Neural cell (in vitro differentiated cells): ENCODE data around the gene MGAT5. TPM values are rescaled to one million over a fixed set of nuclear protein-coding genes. Genes with fewer than 3 reads are reported as not detected.

Experiments
- H2AFZ ChIP-seq: fragments of 200-600, 300-800 bp; sonication (generic), shearing (Covaris generic); 2 replicates; pipeline ENCODE4 v1.6.0; 2014; ENCODE audit warnings: low read depth, mild to moderate bottlenecking, antibody characterized with exemption, low read length, moderate library complexity
- H3F3A ChIP-seq: fragments of 200-600 bp; shearing (Covaris generic); 2 replicates; pipeline ENCODE4 v1.6.1; 2016; ENCODE audit warnings: mild to moderate bottlenecking, moderate library complexity, mixed read lengths, antibody characterized with exemption, low read length; ENCODE audit not compliant: insufficient read depth, poor library complexity, severe bottlenecking
- H3K27ac ChIP-seq: fragments of 200-600, 300-800 bp; sonication (generic), shearing (Covaris generic); 2 replicates; pipeline ENCODE4 v1.5.1; 2014; ENCODE audit warnings: mild to moderate bottlenecking, low read length, moderate library complexity
- H3K27me3 ChIP-seq: fragments of 300-800, 200-600 bp; sonication (generic), shearing (Covaris generic); 2 replicates; pipeline ENCODE4 v1.6.0; 2014; ENCODE audit warnings: mild to moderate bottlenecking, low read depth, low read length, moderate library complexity; ENCODE audit not compliant: insufficient read depth
- H3K36me3 ChIP-seq: fragments of 300-800, 200-600 bp; sonication (generic), shearing (Covaris generic); 2 replicates; pipeline ENCODE4 v1.5.1; 2014; ENCODE audit warnings: mild to moderate bottlenecking, antibody characterized with exemption, low read length, moderate library complexity; ENCODE audit not compliant: insufficient read depth
- H3K4me2 ChIP-seq: fragments of 300-800, 200-600 bp; sonication (generic), shearing (Covaris generic); 2 replicates; pipeline ENCODE4 v1.6.0; 2014; ENCODE audit warnings: mild to moderate bottlenecking, low read length
- H3K4me3 ChIP-seq: fragments of 300-800, 200-600 bp; sonication (generic), shearing (Covaris generic); 2 replicates; pipeline ENCODE4 v1.5.1; 2014; ENCODE audit warnings: mild to moderate bottlenecking, low read length, moderate library complexity
- H3K79me2 ChIP-seq: fragments of 200-600 bp; shearing (Covaris generic); replicated peaks from 2 replicates; pipeline ENCODE4 v1.6.0; 2014; ENCODE audit warnings: mild to moderate bottlenecking, low read length, moderate library complexity; ENCODE audit not compliant: insufficient read depth
- H3K9ac ChIP-seq: fragments of 300-800, 200-600 bp; sonication (generic), shearing (Covaris generic); 2 replicates; pipeline ENCODE4 v1.6.1; 2016; ENCODE audit warnings: mild to moderate bottlenecking, low read length, mixed read lengths
- H3K9me2 ChIP-seq: fragments of 200-600 bp; shearing (Covaris generic); 2 replicates; pipeline ENCODE4 v1.6.1; 2016; ENCODE audit warnings: mild to moderate bottlenecking, low read length, mixed read lengths; ENCODE audit not compliant: insufficient read depth
- H3K9me3 ChIP-seq: fragments of 200-600, 300-800 bp; sonication (generic), shearing (Covaris generic); 2 replicates; pipeline ENCODE4 v1.6.1; 2016; ENCODE audit warnings: mild to moderate bottlenecking, mixed run types, low read length, moderate library complexity, mixed read lengths
- H4K20me1 ChIP-seq: fragments of 200-600 bp; shearing (Covaris generic); 2 replicates; pipeline ENCODE4 v1.6.1; 2016; ENCODE audit warnings: mild to moderate bottlenecking, mixed run types; ENCODE audit not compliant: insufficient read depth
- EP300 ChIP-seq: fragments of 450-650 bp; conservative IDR thresholded peaks from 2 replicates; pipeline ENCODE4 v1.6.1; 2014; ENCODE audit warnings: antibody characterized with exemption, mild to moderate bottlenecking, moderate library complexity; ENCODE audit not compliant: poor library complexity, severe bottlenecking
- EZH2 ChIP-seq: fragments of 200-600, 300-800 bp; shearing (Covaris generic), sonication (generic); IDR thresholded peaks from 2 replicates; pipeline ENCODE4 v1.6.1; 2014; ENCODE audit warnings: antibody characterized with exemption, low read length, borderline replicate concordance, mild to moderate bottlenecking; ENCODE audit not compliant: insufficient read depth, poor library complexity, severe bottlenecking
- MXI1 ChIP-seq: fragments of 450-650 bp; conservative IDR thresholded peaks from 2 replicates; pipeline ENCODE4 v1.6.1; 2014; ENCODE audit warnings: antibody characterized with exemption, mild to moderate bottlenecking; ENCODE audit not compliant: poor library complexity, severe bottlenecking
- POLR2AphosphoS5 ChIP-seq: IDR thresholded peaks from 2 replicates; pipeline ENCODE4 v1.6.1; 2012
- RAD21 ChIP-seq: fragments of 450-650 bp; conservative IDR thresholded peaks from 2 replicates; pipeline ENCODE4 v1.6.1; 2014; ENCODE audit warnings: antibody characterized with exemption, mild to moderate bottlenecking, moderate library complexity
- REST ChIP-seq: IDR thresholded peaks from 2 replicates; pipeline ENCODE4 v1.6.1; 2012; ENCODE audit warnings: borderline replicate concordance
- SMC3 ChIP-seq: fragments of 450-650 bp; conservative IDR thresholded peaks from 2 replicates; pipeline ENCODE4 v1.6.1; 2014; ENCODE audit warnings: antibody characterized with exemption, mild to moderate bottlenecking, moderate library complexity; ENCODE audit not compliant: poor library complexity
- TAF1 ChIP-seq: IDR thresholded peaks from 2 replicates; pipeline ENCODE4 v1.6.1; 2012; ENCODE audit warnings: low read depth
- polyA plus RNA-seq: library from polyadenylated mRNA; depleted of rRNA; stranded (reverse); fragments of >200 nt; gene quantifications from 2 replicates; pipeline ENCODE4 v1.2.3, GENCODE V29; 2014
- TF ChIP-seq, protein P1 (sequence below): fragments of 450-650 bp; IDR thresholded peaks from 2 replicates; pipeline ENCODE4 v1.5.1; 2014; ENCODE audit warnings: antibody characterized with exemption, mild to moderate bottlenecking, moderate library complexity; ENCODE audit not compliant: poor library complexity, severe bottlenecking

MGAT5 gene
- polyA plus RNA-seq, 1 donor from 2014 or later: 40.9 TPM

GRCh38 chr2:134249755-134250154 is 4.1 kb upstream of the MGAT5 start:
- no peaks in the 10 kb centered on the region for H3K9me2 ChIP-seq
- no peaks in the 10 kb centered on the region for H3K9me3 ChIP-seq
- H3F3A ChIP-seq: no peaks in the 10 kb centered on the region
- no peak overlapping the region for H3K4me3 ChIP-seq
- H3K27ac ChIP-seq: no peak overlapping the region
- no peaks in the 10 kb centered on the region for H4K20me1 ChIP-seq
- no peak for TF ChIP-seq EP300
- no peak for TF ChIP-seq TAF1
- TF ChIP-seq RAD21: no peak
- no peak for TF ChIP-seq POLR2AphosphoS5
- TF ChIP-seq EZH2: no peak
- TF ChIP-seq, protein P1, sequence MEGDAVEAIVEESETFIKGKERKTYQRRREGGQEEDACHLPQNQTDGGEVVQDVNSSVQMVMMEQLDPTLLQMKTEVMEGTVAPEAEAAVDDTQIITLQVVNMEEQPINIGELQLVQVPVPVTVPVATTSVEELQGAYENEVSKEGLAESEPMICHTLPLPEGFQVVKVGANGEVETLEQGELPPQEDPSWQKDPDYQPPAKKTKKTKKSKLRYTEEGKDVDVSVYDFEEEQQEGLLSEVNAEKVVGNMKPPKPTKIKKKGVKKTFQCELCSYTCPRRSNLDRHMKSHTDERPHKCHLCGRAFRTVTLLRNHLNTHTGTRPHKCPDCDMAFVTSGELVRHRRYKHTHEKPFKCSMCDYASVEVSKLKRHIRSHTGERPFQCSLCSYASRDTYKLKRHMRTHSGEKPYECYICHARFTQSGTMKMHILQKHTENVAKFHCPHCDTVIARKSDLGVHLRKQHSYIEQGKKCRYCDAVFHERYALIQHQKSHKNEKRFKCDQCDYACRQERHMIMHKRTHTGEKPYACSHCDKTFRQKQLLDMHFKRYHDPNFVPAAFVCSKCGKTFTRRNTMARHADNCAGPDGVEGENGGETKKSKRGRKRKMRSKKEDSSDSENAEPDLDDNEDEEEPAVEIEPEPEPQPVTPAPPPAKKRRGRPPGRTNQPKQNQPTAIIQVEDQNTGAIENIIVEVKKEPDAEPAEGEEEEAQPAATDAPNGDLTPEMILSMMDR: no peak
- TF ChIP-seq REST: no peak
- TF ChIP-seq SMC3: no peak
- no peak for TF ChIP-seq MXI1
- H3K36me3 ChIP-seq: no peaks in the 10 kb centered on the region
- no peak overlapping the region for H3K9ac ChIP-seq
- H3K27me3 ChIP-seq: no peaks in the 10 kb centered on the region
- H3K4me2 ChIP-seq: no peak overlapping the region
- peaks cover 5% of the 10 kb centered on the region for H3K79me2 ChIP-seq
- no peak overlapping the region for H2AFZ ChIP-seq

DNA sequence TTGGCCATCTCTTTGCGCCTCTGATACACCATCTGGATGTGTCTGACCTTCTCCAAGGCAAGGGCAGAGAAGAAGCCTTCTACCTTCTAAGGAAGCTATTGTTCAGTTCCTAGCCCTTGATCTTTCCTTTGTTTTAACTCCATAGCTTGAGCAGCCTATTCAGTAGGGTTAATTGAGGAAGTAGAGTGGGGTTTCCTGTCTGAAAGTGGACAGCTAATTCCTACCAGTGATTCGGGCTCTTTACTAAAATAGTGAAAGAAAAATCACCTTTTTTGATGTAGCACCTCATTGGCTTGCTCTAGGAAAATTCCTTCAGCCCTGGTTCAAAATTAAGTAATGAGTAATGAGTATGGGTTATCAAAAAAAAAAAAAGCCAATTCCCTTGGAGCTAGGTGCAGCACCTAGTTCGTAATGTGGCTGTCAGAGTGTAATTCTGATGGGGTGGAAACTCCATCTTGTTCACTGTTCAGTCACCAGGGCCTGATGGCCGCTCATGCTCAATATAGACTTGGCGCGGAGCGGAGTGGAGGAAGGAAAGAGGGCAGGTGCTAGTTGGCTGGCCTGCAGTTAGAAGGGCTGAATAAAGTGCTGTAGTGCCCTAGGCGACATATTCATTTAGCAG is 2.9 kb upstream of the MGAT5 start:
- Histone ChIP-seq H3K79me2 (peaks cover under 1% of the 10 kb centered on the region), H3K27ac (no peak overlapping the region), H2AFZ (no peak overlapping the region), H4K20me1 (no peaks in the 10 kb centered on the region), H3K9me2 (no peaks in the 10 kb centered on the region), H3K9ac (no peak overlapping the region), H3K4me3 (no peak overlapping the region), H3K27me3 (no peaks in the 10 kb centered on the region), H3F3A (no peaks in the 10 kb centered on the region), H3K36me3 (no peaks in the 10 kb centered on the region), H3K9me3 (no peaks in the 10 kb centered on the region), H3K4me2 (no peak overlapping the region)
- TF ChIP-seq EP300 (no peak), SMC3 (no peak)
- TF ChIP-seq, protein P1: no peak
